Stimulated activated CD8-positive, alpha-beta memory T cell treated with anti-CD3 and anti-CD28 coated beads, Interleukin-7, amount 100 ng/mL, for 1 hour (primary cell): ENCODE results near the gene HBA2.
"Not testable (repeated sequence)": the region's sequence is repeated elsewhere in the genome, so short reads cannot be mapped to it uniquely, and the experiment has no call there.

Source experiments
- DNase-seq, 2 donors: peaks; one replicate each; pipeline ENCODE4 v3.0.0-alpha.2; 2020; ENCODE audit warnings: low read depth in 2 of 2

The HBA2 gene

GRCh38 chr16:194516-194915 is 21.8 kb downstream of the HBA2 start:
- no peak for DNase-seq

GRCh38 chr16:200388-200787 is 27.7 kb downstream of the HBA2 start:
- DNase-seq: no peak

GRCh38 chr16:203246-203645 is 30.6 kb downstream of the HBA2 start:
- DNase-seq: no peak

- DNase-seq: not testable (repeated sequence)
Measured at GRCh38 chr16:204046-204445, 31.4 kb downstream of the HBA2 start.

- not testable (repeated sequence) for DNase-seq
Measured at GRCh38 chr16:209359-209758, 36.7 kb downstream of the HBA2 start.

GRCh38 chr16:211631-212180 is 39.0 kb downstream of the HBA2 start:
- DNase-seq: not testable (repeated sequence)

GRCh38 chr16:212999-213398 is 40.3 kb downstream of the HBA2 start:
- no peak for DNase-seq

- no peak for DNase-seq
Measured at GRCh38 chr16:220021-220420, 47.3 kb downstream of the HBA2 start.
